ENCODE data around the gene RPS2. TPM values are rescaled to one million over a fixed set of nuclear protein-coding genes. Genes with fewer than 3 reads are reported as not detected.
A peak's percentile ranks its signal among the peaks of the same experiment; 100 is the strongest.

The RPS2 gene
- total and polyA plus RNA-seq, 2 donors (not counting 1 experiment from before 2014, with no cell fraction given): 1,683 to 2,596 TPM

DNA sequence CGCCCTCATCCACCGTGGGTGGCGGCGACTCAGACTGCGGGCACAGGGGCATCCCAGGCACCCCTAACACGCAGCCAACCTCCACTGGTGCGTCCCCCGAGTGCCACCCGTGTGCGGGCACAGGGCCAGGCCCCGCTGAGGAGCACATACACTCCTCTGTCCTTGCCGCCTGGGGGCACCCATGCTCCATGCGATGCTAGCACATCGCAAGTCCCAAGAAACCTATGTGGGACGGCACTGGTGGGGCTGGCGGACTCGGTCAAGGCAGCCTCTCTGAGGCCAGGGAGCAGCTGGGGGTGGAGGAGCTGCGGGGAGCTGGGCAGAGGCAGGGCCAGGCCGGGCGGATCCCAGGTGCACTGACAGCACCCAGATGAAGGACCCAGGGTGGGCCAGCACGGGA is 41.0 kb upstream of the RPS2 start:
- Histone ChIP-seq H3K9me3 (ENCODE audit: control insufficient read depth, insufficient read depth, low read depth, low read length) (no peaks in the 10 kb centered on the region), H3K4me3 (replicated peaks in 1 of 4; ENCODE audit: control extremely low read depth in 1 of 4, insufficient read depth in 1 of 4, low read depth in 3 of 4, low read length in 4 of 4) (no peak overlapping the region), H2AFZ (ENCODE audit: low read length) (no peak overlapping the region), H4K20me1 (ENCODE audit: control insufficient read depth, extremely low read depth, insufficient read depth, low read length) (no peaks in the 10 kb centered on the region), H3K4me1 (ENCODE audit: control insufficient read depth, extremely low read depth, insufficient read depth, low read length) (peaks cover 24% of the 10 kb centered on the region), H3K79me2 (ENCODE audit: control insufficient read depth, insufficient read depth, low read length) (peaks cover 72% of the 10 kb centered on the region), H3K9ac (ENCODE audit: insufficient read depth, low read length) (no peak overlapping the region), H3K36me3 (ENCODE audit: control insufficient read depth, insufficient read depth, low read length) (peaks cover 29% of the 10 kb centered on the region), H3K27ac (ENCODE audit: insufficient read depth, low read length) (no peak overlapping the region), H3K27me3 (ENCODE audit: control insufficient read depth, insufficient read depth, low read length) (no peaks in the 10 kb centered on the region), H3K4me2 (ENCODE audit: extremely low read depth, insufficient read depth, low read length) (no peak overlapping the region)
- no peak for DNase-seq (ENCODE audit: low read depth in 2 of 2)
- TF ChIP-seq EZH2 (IDR thresholded peaks at IDR 0.05; ENCODE audit: low read length, missing control alignments): no peak
- TF ChIP-seq, protein P1, sequence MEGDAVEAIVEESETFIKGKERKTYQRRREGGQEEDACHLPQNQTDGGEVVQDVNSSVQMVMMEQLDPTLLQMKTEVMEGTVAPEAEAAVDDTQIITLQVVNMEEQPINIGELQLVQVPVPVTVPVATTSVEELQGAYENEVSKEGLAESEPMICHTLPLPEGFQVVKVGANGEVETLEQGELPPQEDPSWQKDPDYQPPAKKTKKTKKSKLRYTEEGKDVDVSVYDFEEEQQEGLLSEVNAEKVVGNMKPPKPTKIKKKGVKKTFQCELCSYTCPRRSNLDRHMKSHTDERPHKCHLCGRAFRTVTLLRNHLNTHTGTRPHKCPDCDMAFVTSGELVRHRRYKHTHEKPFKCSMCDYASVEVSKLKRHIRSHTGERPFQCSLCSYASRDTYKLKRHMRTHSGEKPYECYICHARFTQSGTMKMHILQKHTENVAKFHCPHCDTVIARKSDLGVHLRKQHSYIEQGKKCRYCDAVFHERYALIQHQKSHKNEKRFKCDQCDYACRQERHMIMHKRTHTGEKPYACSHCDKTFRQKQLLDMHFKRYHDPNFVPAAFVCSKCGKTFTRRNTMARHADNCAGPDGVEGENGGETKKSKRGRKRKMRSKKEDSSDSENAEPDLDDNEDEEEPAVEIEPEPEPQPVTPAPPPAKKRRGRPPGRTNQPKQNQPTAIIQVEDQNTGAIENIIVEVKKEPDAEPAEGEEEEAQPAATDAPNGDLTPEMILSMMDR (conservative IDR thresholded peaks at IDR 0.05 in 1 of 2, IDR thresholded peaks at IDR 0.05 in 1 of 2; ENCODE audit: low read depth in 1 of 2, low read length in 2 of 2): no peak

DNA sequence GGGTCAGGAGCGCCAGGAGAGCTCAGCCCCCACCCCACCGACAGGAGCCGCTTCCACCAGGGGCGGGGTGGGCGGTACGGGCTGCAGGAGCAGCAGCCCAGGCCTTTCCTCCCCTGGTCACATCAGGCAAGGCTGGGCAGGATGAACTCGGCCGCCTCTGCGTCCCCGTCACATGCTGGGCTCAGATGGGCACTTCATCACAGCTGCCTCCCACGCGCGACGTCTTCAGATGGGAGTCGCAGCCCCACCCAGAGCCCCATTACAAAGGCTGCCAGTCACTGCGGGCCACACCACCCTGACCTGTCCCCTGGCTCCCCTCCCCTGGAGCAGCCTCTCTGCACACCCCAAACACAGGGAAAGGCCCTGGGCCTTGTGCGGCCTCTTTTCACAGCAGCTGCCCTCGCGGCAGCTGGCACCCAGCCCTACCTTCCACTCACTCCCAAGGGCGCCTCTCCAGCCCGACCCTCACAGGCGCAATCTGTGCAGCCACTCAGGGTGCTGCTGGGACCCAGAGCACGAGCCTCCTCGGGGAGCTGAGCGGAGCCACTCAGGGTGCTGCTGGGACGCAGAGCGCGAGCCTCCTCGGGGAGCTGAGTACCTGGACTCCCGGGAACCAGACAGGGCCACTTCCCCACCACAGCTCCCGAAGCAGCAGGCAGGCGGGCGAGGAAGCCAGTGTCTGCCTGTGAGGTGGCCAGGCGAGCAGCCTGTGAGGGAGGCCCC is 40.3 kb upstream of the RPS2 start:
- Histone ChIP-seq H4K20me1 (ENCODE audit: control insufficient read depth, extremely low read depth, insufficient read depth, low read length) (no peaks in the 10 kb centered on the region), H3K27ac (ENCODE audit: insufficient read depth, low read length) (no peak overlapping the region)

DNA sequence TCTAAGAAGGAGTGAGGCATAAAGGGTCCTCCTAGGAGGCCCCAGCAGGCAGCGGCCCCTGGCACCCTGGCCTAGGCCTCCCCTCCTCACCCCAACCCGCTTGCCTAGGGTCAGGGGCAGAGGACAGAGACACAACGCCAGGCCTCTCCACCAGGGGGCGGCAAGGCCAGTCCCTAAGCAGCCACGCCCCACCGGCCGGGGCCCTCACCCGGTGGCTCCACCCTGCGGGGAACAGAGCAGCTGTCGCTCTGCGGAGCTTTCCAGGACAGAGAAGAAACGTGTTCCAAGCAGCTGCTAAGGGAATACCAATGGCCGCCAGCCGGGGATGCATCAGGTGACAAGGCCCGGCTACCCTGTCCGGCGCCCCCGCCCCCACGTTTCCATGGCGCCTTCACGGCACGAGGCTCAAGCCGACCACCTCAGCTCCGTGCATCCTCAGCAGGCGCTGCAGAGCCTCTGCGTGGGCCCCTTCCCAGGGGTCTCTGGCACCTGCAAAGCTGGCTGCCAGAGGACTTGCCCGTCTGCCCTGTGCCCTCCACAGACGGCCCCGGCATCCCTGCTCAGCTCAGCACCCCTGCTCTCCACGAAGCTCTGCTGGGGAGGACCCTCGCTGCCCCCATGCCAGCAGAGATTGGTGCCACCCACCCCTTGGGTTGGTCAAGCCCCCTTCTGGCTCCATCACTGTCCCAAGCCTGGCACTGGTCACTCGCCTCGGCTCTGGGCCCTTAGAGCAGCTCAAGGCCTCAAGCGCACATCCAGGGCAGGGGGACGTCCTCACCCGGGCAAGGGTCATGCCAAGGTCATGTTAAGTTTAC is 39.4 kb upstream of the RPS2 start:
- H3K4me3 ChIP-seq (replicated peaks in 1 of 4; ENCODE audit: control extremely low read depth in 1 of 4, insufficient read depth in 1 of 4, low read depth in 3 of 4, low read length in 4 of 4): no peak overlapping the region
- TF ChIP-seq EZH2 (IDR thresholded peaks at IDR 0.05; ENCODE audit: low read length, missing control alignments): no peak
- TF ChIP-seq, protein P1 (conservative IDR thresholded peaks at IDR 0.05 in 1 of 2, IDR thresholded peaks at IDR 0.05 in 1 of 2; ENCODE audit: low read depth in 1 of 2, low read length in 2 of 2): peak; percentile 81 to 96

More for the DNA sequence above, 40.3 kb upstream of the RPS2 start:
- Histone ChIP-seq H3K4me2 (ENCODE audit: extremely low read depth, insufficient read depth, low read length) (no peak overlapping the region), H3K36me3 (ENCODE audit: control insufficient read depth, insufficient read depth, low read length) (peaks cover 34% of the 10 kb centered on the region), H3K4me3 (replicated peaks in 1 of 4; ENCODE audit: control extremely low read depth in 1 of 4, insufficient read depth in 1 of 4, low read depth in 3 of 4, low read length in 4 of 4) (no peak overlapping the region), H3K27me3 (ENCODE audit: control insufficient read depth, insufficient read depth, low read length) (no peaks in the 10 kb centered on the region), H2AFZ (ENCODE audit: low read length) (no peak overlapping the region), H3K4me1 (ENCODE audit: control insufficient read depth, extremely low read depth, insufficient read depth, low read length) (peaks cover 19% of the 10 kb centered on the region), H3K9ac (ENCODE audit: insufficient read depth, low read length) (no peak overlapping the region), H3K9me3 (ENCODE audit: control insufficient read depth, insufficient read depth, low read depth, low read length) (no peaks in the 10 kb centered on the region), H3K79me2 (ENCODE audit: control insufficient read depth, insufficient read depth, low read length) (peaks cover 69% of the 10 kb centered on the region)
- DNase-seq (ENCODE audit: low read depth in 2 of 2): no peak
- TF ChIP-seq, protein P1 (conservative IDR thresholded peaks at IDR 0.05 in 1 of 2, IDR thresholded peaks at IDR 0.05 in 1 of 2; ENCODE audit: low read depth in 1 of 2, low read length in 2 of 2): no peak
- no peak for TF ChIP-seq EZH2 (IDR thresholded peaks at IDR 0.05; ENCODE audit: low read length, missing control alignments)

More for the DNA sequence above, 39.4 kb upstream of the RPS2 start:
- Histone ChIP-seq H3K4me2 (ENCODE audit: extremely low read depth, insufficient read depth, low read length) (peak overlapping the region; percentile 23), H3K27ac (ENCODE audit: insufficient read depth, low read length) (no peak overlapping the region), H2AFZ (ENCODE audit: low read length) (no peak overlapping the region), H4K20me1 (ENCODE audit: control insufficient read depth, extremely low read depth, insufficient read depth, low read length) (no peaks in the 10 kb centered on the region), H3K27me3 (ENCODE audit: control insufficient read depth, insufficient read depth, low read length) (no peaks in the 10 kb centered on the region), H3K79me2 (ENCODE audit: control insufficient read depth, insufficient read depth, low read length) (peaks cover 64% of the 10 kb centered on the region), H3K4me1 (ENCODE audit: control insufficient read depth, extremely low read depth, insufficient read depth, low read length) (peaks cover 19% of the 10 kb centered on the region), H3K9me3 (ENCODE audit: control insufficient read depth, insufficient read depth, low read depth, low read length) (no peaks in the 10 kb centered on the region), H3K36me3 (ENCODE audit: control insufficient read depth, insufficient read depth, low read length) (peaks cover 42% of the 10 kb centered on the region), H3K9ac (ENCODE audit: insufficient read depth, low read length) (no peak overlapping the region)
- peak; percentile 76 to 87 for DNase-seq (ENCODE audit: low read depth in 2 of 2)

All from fibroblast of lung (primary cell).